Upper lobe of right lung (tissue), 1 donor: Measurements from ENCODE around the gene RCC2. TPM values are rescaled to one million over a fixed set of nuclear protein-coding genes. Genes with fewer than 3 reads are reported as not detected.

Experiments
- ATAC-seq: fragments of 200-7000 bp; cut with Tn5 transposase; one replicate; pipeline ENCODE4 v1.9.1; 2020; ENCODE audit warnings: mild to moderate bottlenecking, moderate library complexity
- DNase-seq: peaks from one replicate; pipeline ENCODE4 v3.0.0-alpha.2; 2020
- H3K27ac ChIP-seq: fragments of 200-600 bp; one replicate; pipeline ENCODE4 v1.8.0; 2022
- H3K27me3 ChIP-seq: fragments of 200-600 bp; one replicate; pipeline ENCODE4 v1.8.0; 2022; ENCODE audit warnings: mild to moderate bottlenecking
- H3K36me3 ChIP-seq: fragments of 200-600 bp; one replicate; pipeline ENCODE4 v1.8.0; 2022
- H3K4me1 ChIP-seq: fragments of 200-600 bp; one replicate; pipeline ENCODE4 v1.8.0; 2022
- H3K4me3 ChIP-seq: fragments of 200-600 bp; one replicate; pipeline ENCODE4 v1.8.0; 2022; ENCODE audit warnings: mild to moderate bottlenecking
- H3K9me3 ChIP-seq: fragments of 200-600 bp; one replicate; pipeline ENCODE4 v1.8.0; 2022
- CTCF ChIP-seq: fragments of 200-600 bp; IDR thresholded peaks from one replicate; pipeline ENCODE4 v1.8.0; 2022; ENCODE audit warnings: antibody characterized with exemption
- intact Hi-C: fragments of 100-400 bp; cut with DNase I; formaldehyde crosslinking; loops from one replicate; pipeline ENCODE4 v1.11.0; 2022
- total RNA-seq: library from RNA; stranded (reverse); fragmentation: NEBNext Ultra II Directional; extraction: Animal tissue kit (Norgen Biotek cat#: 25700); gene quantifications from one replicate; pipeline ENCODE4 v1.2.1, GENCODE V29; 2021
- donor health status: DM: no; HTN: yes; CAD: no; lungs with severe emphysema.

The RCC2 gene
- total RNA-seq, 1 donor from 2014 or later: 48.6 TPM

- ATAC-seq: no peak
- no peak for DNase-seq
- Histone ChIP-seq H3K4me1 (no peaks in the 10 kb centered on the region), H3K27me3 (peaks cover 27% of the 10 kb centered on the region), H3K36me3 (no peaks in the 10 kb centered on the region), H3K4me3 (no peak overlapping the region), H3K27ac (no peak overlapping the region), H3K9me3 (no peaks in the 10 kb centered on the region)
- intact Hi-C loops: no loop called here
- TF ChIP-seq CTCF: no peak
Measured at GRCh38 chr1:17377325-17377953, 62.0 kb downstream of the RCC2 start.

GRCh38 chr1:17375651-17376050 lies 63.8 kb downstream of the RCC2 start:
- intact Hi-C loops: no loop called here
- no peak for ATAC-seq
- H3K27me3 ChIP-seq: peaks cover 36% of the 10 kb centered on the region
- TF ChIP-seq CTCF: no peak
- no peaks in the 10 kb centered on the region for H3K4me1 ChIP-seq
- no peak overlapping the region for H3K27ac ChIP-seq
- no peak for DNase-seq
- H3K4me3 ChIP-seq: no peak overlapping the region
- no peaks in the 10 kb centered on the region for H3K9me3 ChIP-seq
- H3K36me3 ChIP-seq: no peaks in the 10 kb centered on the region

- no peak for TF ChIP-seq CTCF
- Histone ChIP-seq H3K4me3 (no peak overlapping the region), H3K9me3 (no peaks in the 10 kb centered on the region), H3K27me3 (peaks cover 42% of the 10 kb centered on the region), H3K27ac (no peak overlapping the region), H3K4me1 (no peaks in the 10 kb centered on the region), H3K36me3 (no peaks in the 10 kb centered on the region)
- ATAC-seq: no peak
- intact Hi-C loops: no loop called here
- no peak for DNase-seq
Measured at GRCh38 chr1:17372955-17373354, 66.5 kb downstream of the RCC2 start.

GRCh38 chr1:17371896-17372295 lies 67.6 kb downstream of the RCC2 start, which contains the start of gene PADI6:
Gene PADI6 (plus strand): TSS chr1:17372196. CDS start chr1:17372246, 50 bp downstream.
- peak; percentile 36 for ATAC-seq
- TF ChIP-seq CTCF: no peak
- Histone ChIP-seq H3K4me1 (no peaks in the 10 kb centered on the region), H3K9me3 (no peaks in the 10 kb centered on the region), H3K27ac (no peak within 1 kb of the TSS), H3K27me3 (peaks cover 45% of the 10 kb centered on the region), H3K36me3 (no peaks in the 10 kb centered on the region), H3K4me3 (no peak within 1 kb of the TSS)
- DNase-seq: no peak
- intact Hi-C loops: no loop called here

- H3K36me3 ChIP-seq: no peaks in the 10 kb centered on the region
- intact Hi-C loops: no loop called here
- ATAC-seq (no peak), DNase-seq (no peak)
- H3K27me3 ChIP-seq: peaks cover 56% of the 10 kb centered on the region
- H3K27ac ChIP-seq: no peak overlapping the region
- H3K4me1 ChIP-seq: no peaks in the 10 kb centered on the region
- no peak overlapping the region for H3K4me3 ChIP-seq
- H3K9me3 ChIP-seq: no peaks in the 10 kb centered on the region
- no peak for TF ChIP-seq CTCF
Measured at GRCh38 chr1:17370618-17371017, 68.9 kb downstream of the RCC2 start.

GRCh38 chr1:17369466-17369865 lies 70.0 kb downstream of the RCC2 start:
- Histone ChIP-seq H3K4me3 (no peak overlapping the region), H3K9me3 (no peaks in the 10 kb centered on the region), H3K36me3 (no peaks in the 10 kb centered on the region), H3K4me1 (no peaks in the 10 kb centered on the region), H3K27me3 (peaks cover 55% of the 10 kb centered on the region), H3K27ac (no peak overlapping the region)
- ATAC-seq (no peak), DNase-seq (no peak)
- intact Hi-C loops: no loop called here
- TF ChIP-seq CTCF: no peak
